ENCODE data around the gene MTIF2.
"Not testable (repeated sequence)": the region's sequence is repeated elsewhere in the genome, so short reads cannot be mapped to it uniquely, and the experiment has no call there.

MTIF2 gene

GRCh38 chr2:55268907-55269644 is at the start of gene MTIF2:
Gene MTIF2, minus strand, starts transcription at chr2:55269231. Its CDS starts 5,373 bp downstream, at chr2:55263858.
- peak; percentile 91 for DNase-seq

- no peak for DNase-seq
These were observed 46.0 kb upstream of the MTIF2 start for GRCh38 chr2:55314985-55315384.

GRCh38 chr2:55311444-55311870 is 42.4 kb upstream of the MTIF2 start:
- no peak for DNase-seq

- DNase-seq, result no peak
These were observed 40.4 kb upstream of the MTIF2 start for GRCh38 chr2:55309446-55309845.

- DNase-seq, result peak; percentile 10
These were observed 33.2 kb upstream of the MTIF2 start for GRCh38 chr2:55302241-55302640.

- no peak for DNase-seq
These were observed 32.2 kb upstream of the MTIF2 start for GRCh38 chr2:55301277-55301676.

GRCh38 chr2:55296393-55296792 is 27.4 kb upstream of the MTIF2 start:
- no peak for DNase-seq

GRCh38 chr2:55283083-55283482 is 14.1 kb upstream of the MTIF2 start:
- DNase-seq, result no peak

- DNase-seq, result peak; percentile 89
These were observed 13.3 kb upstream of the MTIF2 start for GRCh38 chr2:55282110-55282917.

- not testable (repeated sequence) for DNase-seq
These were observed 12.0 kb upstream of the MTIF2 start for GRCh38 chr2:55280851-55281546.

- DNase-seq, result not testable (repeated sequence)
These were observed 10.9 kb upstream of the MTIF2 start for GRCh38 chr2:55279859-55280424.

- not testable (repeated sequence) for DNase-seq
These were observed 10.3 kb upstream of the MTIF2 start for GRCh38 chr2:55279214-55279835.

- DNase-seq, result no peak
These were observed 8.3 kb upstream of the MTIF2 start for GRCh38 chr2:55277310-55277709.

- DNase-seq, result not testable (repeated sequence)
These were observed 5.3 kb upstream of the MTIF2 start for GRCh38 chr2:55274346-55274745.

- peak; percentile 7 for DNase-seq
These were observed 587 bp upstream of the MTIF2 start for GRCh38 chr2:55269645-55269990.

GRCh38 chr2:55268288-55268906 is 634 bp downstream of the MTIF2 start:
- DNase-seq, result no peak

- DNase-seq, result not testable (repeated sequence)
These were observed 9.4 kb downstream of the MTIF2 start for GRCh38 chr2:55259586-55259985.

GRCh38 chr2:55252832-55253231 is 16.2 kb downstream of the MTIF2 start:
- no peak for DNase-seq

GRCh38 chr2:55247025-55247424 is 22.0 kb downstream of the MTIF2 start:
- DNase-seq, result no peak

- DNase-seq, result no peak
These were observed 23.6 kb downstream of the MTIF2 start for GRCh38 chr2:55245411-55245810.

GRCh38 chr2:55242617-55243016 is 26.4 kb downstream of the MTIF2 start:
- no peak for DNase-seq

- not testable (repeated sequence) for DNase-seq
These were observed 27.4 kb downstream of the MTIF2 start for GRCh38 chr2:55241582-55241981.

Measured in CD4-positive, alpha-beta T cell treated with Interleukin-12 subunit alpha and Interleukin-12 subunit beta, for 1 hour (primary cell).